Neural progenitor cell (in vitro differentiated cells): ENCODE results near the gene HS2ST1.

Source experiments
- EZH2phosphoT487 ChIP-seq: fragments of 200-600 bp; sonication (generic); IDR thresholded peaks from 2 replicates; pipeline ENCODE4 v1.6.1; 2017; ENCODE audit warnings: antibody characterized with exemption
- TF ChIP-seq, protein P1 (sequence below): fragments of 200-600 bp; sonication (generic); IDR thresholded peaks from 2 replicates; pipeline ENCODE4 v1.5.1; 2017; ENCODE audit warnings: antibody characterized with exemption, mild to moderate bottlenecking

DNA sequence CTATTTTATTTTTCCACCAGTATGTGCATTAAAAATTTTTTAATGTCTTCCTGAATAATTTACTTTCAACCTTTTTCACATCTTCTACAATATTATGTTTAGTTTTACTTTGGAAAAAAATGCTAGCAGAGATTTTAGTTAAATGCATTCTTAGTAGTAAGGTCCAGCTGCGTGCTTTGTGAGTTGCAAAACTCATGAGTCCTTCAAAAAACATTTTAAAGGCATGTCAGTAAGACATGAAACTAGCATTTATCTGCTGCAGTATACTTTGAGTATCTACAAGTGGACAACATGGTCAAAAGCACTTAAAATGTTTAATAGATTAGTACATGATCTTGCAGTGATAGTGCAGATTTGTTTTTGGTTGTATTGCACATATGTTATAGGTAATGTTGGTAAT lies 139.0 kb downstream of the HS2ST1 start:
- TF ChIP-seq, protein P1, sequence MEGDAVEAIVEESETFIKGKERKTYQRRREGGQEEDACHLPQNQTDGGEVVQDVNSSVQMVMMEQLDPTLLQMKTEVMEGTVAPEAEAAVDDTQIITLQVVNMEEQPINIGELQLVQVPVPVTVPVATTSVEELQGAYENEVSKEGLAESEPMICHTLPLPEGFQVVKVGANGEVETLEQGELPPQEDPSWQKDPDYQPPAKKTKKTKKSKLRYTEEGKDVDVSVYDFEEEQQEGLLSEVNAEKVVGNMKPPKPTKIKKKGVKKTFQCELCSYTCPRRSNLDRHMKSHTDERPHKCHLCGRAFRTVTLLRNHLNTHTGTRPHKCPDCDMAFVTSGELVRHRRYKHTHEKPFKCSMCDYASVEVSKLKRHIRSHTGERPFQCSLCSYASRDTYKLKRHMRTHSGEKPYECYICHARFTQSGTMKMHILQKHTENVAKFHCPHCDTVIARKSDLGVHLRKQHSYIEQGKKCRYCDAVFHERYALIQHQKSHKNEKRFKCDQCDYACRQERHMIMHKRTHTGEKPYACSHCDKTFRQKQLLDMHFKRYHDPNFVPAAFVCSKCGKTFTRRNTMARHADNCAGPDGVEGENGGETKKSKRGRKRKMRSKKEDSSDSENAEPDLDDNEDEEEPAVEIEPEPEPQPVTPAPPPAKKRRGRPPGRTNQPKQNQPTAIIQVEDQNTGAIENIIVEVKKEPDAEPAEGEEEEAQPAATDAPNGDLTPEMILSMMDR, result no peak
- no peak for TF ChIP-seq EZH2phosphoT487
